Sigmoid colon (tissue), 4 donors: ENCODE results near the gene NTF4.
"Not testable (repeated sequence)": the region's sequence is repeated elsewhere in the genome, so short reads cannot be mapped to it uniquely, and the experiment has no call there.

Source experiments
- CTCF ChIP-seq, 4 experiments: fragments of 450-650 bp in 3 of 4; fragments of 200-600 bp in 1 of 4; IDR thresholded peaks; one replicate each; pipeline ENCODE4 v1.5.1; 2016 to 2019; ENCODE audit warnings: antibody characterized with exemption in 4 of 4, mild to moderate bottlenecking in 3 of 4, moderate library complexity in 2 of 4
- POLR2A ChIP-seq, 2 donors: fragments of 450-650 bp; IDR thresholded peaks; one replicate each; pipeline ENCODE4 v1.6.1; 2016; ENCODE audit warnings: antibody characterized with exemption in 2 of 2, mild to moderate bottlenecking in 2 of 2, moderate library complexity in 2 of 2
- POLR2AphosphoS5 ChIP-seq, 4 donors: sonication (generic); formaldehyde crosslinking; IDR thresholded peaks; one replicate each; pipeline ENCODE4 v1.6.1; 2017; ENCODE audit warnings: antibody characterized with exemption in 4 of 4

GRCh38 chr19:49050376-49051033, 14.1 kb downstream of the NTF4 start:
- not testable (repeated sequence) for TF ChIP-seq POLR2AphosphoS5, CTCF, POLR2A (IDR thresholded peaks at IDR 0.05)
